CD4-positive, alpha-beta T cell treated with Interleukin-1 beta for 1 hour (primary cell): Measurements from ENCODE around the gene RPAIN.

Source experiments
- DNase-seq, 2 donors: peaks; one replicate each; pipeline ENCODE4 v3.0.0-alpha.2; 2020 to 2022

RPAIN gene, protein sequence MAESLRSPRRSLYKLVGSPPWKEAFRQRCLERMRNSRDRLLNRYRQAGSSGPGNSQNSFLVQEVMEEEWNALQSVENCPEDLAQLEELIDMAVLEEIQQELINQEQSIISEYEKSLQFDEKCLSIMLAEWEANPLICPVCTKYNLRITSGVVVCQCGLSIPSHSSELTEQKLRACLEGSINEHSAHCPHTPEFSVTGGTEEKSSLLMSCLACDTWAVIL

DNA sequence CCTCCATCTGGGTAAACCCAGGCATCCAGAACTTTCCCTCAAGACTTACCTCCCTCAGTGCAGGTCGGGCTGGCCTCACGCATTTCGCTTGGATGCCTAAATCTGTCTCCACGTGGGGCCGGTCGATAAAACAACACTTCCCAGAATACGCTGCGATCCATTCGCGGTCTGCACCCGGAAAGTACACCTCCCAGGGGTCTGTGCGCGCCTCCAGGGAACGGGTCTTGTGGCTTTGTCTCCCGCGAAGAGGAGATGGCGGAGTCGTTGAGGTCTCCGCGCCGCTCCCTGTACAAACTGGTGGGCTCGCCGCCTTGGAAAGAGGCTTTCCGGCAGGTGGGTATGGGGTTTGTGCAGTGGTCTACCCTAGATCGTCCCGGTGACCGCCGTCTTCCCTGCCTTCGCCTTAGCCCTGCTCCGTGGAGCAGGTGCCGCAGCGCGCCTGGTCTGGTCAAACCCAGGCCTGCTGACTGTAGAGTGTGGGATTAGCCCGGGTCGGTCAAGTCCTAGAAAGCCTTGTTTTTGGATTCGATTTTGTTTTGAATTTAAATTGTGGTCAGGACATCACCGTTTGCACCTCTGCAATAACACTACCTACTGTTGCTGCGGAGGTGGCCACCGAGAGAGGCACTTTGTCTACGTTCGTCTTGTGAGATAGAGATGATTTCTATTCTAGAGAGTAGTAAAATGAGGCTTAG is at the start of gene RPAIN:
RPAIN (plus strand) TSS at position 224 of the 695 bp plus-strand sequence; CDS start at position 253, 29 bp downstream.
- peak; percentile 85 to 86 for DNase-seq

DNA sequence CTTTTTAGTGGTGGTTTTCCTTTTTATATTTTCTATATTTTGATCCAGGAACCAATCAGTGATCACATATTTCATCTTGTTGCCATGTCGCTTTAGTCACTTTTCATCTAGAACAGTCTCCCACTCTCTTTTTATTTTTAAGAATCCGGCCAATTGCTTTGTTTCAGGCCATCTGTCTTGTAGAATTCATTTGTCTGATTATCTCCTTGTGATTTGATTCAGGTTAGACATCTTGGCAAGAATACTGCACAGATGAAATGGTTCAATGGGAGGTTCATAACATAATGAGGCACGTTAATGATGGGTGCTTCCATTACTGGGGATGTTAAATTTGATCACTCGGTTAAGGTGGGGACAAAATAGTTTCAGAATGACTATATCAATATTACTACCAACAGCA is 49.6 kb upstream of the RPAIN start:
- no peak for DNase-seq

DNA sequence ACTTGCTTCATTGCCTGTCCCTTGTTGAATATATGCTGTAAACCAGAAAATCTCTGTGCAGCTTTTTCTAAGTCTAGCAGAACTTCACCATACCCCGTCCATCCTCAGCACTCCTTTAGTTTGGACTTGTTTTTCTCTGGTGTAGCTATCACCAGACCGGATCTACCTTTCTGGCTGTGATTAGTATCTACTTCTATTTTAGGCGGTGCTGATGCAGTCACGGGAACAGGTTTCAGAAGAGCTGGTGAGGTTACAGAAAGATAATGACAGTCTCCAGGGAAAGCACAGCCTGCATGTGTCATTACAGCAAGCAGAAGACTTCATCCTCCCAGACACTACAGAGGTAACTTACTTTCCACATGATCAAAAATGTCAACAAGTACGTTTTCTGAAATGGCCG is 46.9 kb upstream of the RPAIN start:
- DNase-seq, result no peak

DNA sequence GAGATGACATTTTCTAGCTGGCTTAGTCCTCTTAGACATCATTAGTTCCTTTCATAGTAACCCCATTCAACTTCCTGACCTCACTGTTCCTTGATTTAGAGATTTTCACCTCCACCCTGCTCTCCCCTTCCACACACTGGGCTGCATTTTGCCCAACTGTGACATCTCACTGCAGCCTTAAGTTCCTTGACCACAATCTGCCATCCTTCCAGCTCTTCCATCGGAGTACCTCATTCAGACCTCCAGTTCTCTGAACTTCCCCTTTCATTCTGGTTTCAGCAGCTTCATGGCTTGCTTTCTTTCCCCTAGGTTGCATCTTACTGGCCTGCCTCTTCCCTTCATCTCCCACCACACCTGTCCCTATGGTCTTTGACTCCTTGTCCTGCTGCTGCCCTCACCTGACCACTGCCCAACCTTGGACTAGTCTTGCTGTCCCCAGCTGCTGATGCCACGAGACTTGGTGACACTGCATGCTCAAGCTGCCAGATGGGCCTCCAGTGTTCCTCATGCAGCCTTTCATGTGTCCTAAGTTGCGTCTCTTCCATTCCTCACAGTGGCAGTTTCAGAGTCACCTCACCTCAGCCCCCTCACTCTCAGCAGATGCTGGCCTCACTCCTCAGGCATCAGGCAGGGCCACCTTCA is 41.3 kb upstream of the RPAIN start:
- no peak for DNase-seq

DNA sequence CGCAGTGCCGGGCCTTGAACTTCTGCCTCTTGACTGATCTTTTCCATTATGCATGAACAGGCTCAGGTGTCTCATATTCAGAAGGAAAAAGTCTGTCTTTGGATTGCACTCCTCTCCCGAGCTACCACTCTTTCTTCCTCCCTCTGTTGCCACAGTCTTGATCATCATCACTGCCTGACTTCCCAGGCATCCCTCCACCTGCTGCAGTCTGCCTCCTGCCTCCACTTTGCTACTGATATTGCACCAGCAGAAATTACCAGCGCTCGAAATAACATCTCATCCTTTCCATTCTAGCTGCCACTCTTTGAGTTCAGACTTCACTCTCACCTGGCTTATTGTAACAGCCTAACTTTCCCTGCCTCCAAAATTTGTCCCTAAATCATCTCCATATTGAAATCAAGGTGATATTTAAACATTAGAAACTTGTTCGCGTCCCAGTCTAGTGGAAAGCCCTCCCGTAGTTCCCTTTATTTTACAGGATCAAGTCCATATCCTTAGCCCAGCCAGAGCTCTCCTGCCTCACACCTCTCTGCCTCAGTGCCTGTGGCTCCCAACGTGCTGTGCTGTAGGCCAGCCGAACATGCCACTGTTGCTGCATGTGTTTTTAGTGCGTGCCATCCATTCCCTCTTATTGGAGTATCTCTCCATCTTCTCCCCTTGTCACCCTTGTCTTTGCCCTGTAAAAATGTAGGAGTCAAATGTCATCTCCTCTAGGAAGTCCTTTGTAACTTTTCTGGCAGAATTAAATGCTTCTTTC is 40.5 kb upstream of the RPAIN start:
- no peak for DNase-seq

DNA sequence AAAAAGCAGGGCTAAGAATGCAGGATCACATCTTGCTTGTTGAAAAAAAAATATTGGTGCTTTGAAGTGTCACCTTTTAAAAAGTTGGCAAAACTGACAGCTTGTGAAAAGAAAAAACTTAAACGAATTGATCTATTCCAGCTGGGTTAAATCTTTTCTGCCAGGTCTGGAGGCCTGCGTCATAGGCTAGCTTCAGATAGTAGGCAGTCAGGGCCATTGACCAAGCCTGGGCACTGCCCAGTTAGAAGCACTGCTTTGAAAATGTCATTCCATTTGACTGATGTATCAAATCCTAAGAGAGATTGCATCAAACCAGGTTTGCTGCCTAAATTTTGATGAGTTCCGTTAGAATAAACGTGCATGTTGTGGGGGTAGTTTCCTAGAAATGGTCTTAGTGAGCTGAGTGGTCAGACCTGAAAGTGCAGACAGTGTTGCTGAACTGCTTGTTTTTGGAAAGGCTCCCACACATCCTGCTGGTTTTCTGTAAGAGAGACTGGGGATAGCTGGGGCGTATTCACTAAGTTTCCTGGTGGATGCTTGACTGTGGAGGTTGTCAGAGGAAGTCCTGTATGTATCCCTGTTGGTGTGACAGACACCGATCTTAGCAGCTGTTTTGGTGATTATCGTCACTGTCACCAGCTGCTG is 39.4 kb upstream of the RPAIN start:
- no peak for DNase-seq

DNA sequence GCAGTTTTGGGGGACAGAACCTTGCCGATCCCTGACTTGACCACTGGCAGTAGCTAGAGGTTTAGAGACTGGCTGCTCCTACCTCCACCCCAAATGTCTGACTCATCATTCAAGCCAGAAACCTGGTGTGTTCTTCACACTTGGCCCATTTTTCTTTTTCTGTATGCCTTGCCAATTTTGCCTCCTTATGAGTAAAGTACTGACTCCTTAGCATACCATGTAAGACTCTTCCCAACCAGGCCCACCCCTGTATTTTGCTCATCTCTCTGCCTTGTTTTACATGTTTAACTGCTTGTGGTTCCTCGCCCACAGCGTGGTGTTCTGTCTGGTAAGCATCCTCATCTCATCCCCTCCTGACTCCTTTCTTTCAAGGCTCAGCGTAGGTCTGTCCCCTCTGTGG is 38.4 kb upstream of the RPAIN start:
- no peak for DNase-seq

DNA sequence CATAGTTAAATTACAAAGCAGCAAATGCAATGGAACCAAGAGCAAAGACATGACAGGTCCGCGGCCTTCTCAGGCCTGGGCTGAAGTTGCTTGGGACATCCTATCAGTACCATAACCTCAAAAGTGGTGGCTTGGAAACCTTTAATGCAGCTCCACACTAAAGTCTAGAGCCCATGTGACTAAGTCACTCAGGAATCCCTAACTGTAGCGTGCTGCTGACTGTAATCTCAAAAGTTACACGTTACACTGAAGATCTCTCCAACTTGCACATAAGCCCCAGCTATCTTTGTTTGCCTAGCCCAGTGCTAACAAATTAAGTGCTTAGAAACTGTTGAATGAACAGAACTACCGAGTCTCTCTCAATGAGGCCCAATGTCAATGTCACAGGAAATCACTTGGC is 28.3 kb upstream of the RPAIN start:
- no peak for DNase-seq

DNA sequence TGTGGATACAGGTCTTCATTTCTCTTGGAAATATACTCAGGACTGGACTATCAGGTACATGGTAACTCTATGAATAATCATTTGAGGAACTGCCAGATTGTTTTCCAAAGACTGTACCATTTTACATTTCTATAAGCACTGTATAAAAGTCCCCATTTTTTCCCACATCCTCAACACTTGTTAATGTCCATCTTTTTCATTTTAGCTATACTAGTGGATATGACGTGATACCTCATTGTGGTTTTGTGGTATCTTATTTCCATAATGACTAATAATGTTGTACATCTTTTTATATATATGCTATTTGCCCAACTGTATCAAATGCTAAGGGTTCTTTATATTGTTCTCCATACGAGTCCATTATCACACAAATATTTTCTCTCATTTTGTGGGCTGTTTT is 23.4 kb upstream of the RPAIN start:
- no peak for DNase-seq

DNA sequence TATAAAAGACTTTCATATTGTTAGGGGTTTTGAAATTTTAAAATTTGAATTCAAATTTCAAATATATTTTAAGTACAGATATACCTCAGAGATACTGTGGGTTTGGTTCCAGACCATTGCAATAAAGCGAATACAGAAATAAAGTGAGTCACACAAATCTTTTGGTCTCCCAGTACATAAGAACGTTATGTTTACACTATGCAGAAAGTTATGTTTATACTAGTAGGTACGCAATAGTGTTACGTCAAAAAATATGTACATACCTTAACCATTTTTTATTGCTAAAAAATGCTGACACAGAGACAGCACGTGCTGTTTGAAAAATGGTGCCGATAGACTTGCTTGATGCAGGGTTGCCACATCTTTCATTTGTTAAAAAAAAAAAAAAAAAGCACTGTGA is 20.2 kb upstream of the RPAIN start:
- DNase-seq, result no peak

DNA sequence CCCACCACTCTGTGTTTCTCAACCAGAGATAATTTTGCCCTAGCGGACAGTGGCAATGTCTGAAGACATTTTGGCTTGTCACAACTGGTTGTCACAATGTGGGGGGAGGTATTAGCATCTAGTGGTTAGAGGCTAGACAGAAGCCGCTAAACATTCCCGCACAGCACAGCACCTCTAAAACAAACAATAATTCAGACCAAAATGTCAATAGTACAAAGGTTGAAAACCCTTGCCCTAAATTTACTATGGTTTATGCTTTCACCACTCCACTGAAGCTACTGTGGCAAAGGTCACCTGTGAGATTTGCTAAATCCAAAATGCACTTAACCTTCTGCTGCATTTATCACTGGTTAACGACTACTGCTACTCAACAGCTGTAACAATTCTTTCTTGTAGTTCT is 14.6 kb upstream of the RPAIN start:
- no peak for DNase-seq

DNA sequence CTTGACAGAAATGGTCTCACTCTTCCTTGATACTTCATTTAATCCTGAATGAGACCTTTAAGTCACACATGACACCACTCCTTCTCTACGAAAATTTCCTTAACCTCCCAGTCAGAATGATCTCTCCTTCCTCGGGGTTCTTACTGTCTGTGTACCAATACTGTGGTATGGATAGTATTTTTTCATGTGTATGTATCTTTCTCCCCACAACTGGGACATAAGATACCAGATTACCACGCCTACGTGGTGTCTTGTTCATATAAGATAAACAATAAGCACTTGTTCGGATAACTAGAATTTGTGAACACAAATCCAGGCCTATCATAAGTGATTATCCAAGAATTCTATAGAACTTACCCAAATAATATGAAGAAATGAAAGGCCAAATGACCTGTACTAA is 11.8 kb upstream of the RPAIN start:
- DNase-seq, result no peak

DNA sequence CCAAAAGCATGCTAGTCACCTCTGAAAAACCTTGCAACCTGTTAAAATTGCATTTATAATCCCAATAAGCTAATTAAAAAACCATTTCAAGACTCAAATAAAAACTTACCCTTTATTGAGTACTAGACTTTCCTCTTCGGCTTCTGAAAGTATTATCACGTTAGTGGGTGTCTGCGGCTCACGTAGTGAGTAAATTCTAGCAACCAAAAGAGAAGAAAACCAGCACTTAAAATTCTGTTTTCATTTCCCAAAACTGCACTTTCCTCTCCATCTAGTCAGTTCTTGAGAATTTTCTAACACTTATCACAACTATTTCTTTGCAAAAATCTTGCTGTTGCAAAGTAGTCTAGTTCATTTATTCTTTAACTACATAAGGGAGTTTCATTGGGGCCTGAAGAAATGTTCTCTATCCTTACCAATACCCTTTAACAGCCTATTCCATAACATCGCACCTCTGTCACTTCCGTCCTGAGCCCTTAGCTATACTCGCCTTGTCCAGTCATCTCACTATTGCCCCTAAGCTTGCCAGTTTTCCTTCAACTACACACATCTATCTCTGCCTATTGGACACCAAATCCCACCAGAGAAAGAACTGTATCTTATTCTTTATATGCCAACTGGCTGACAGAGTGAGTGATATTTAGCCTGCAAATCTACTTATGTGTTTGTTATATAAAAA is 9.2 kb upstream of the RPAIN start:
- DNase-seq, result no peak

DNA sequence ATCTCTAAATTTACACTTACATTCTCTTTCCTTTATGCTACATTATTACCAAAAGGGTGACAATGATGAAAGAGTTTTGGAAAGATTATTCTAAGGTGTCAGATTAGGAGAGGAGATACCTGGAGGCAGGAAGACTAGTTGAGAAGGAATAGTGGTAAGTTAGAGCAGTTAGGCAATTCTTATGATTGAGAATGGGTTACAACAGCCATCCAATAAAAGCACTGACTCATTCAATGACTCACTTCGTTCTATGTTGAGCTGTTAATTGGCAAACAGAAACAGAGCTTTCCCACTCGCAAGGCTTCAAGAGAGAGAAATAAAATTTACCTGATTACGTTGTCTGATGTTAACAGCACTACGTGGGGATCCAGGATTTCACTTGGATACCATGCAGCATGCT is 6.3 kb upstream of the RPAIN start:
- no peak for DNase-seq

DNA sequence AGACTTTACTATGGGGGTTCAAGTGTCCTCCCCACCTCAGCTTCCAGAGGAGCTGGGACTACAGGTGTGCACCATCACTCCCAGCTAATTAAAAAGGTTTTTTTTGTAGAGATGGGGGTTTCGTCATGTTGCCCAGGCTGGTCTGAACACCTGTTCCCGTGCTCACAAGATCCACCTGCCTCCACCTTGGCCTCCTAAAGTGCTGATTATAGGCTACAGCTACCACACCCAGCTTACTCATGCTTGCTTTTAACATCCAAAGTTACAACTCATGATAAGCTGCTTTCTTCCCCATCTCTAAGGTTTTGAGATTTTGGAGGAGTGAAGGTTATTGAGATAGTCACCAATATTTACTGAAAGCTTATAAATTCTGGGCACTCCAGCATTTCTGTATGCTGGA is 3.1 kb upstream of the RPAIN start:
- no peak for DNase-seq

DNA sequence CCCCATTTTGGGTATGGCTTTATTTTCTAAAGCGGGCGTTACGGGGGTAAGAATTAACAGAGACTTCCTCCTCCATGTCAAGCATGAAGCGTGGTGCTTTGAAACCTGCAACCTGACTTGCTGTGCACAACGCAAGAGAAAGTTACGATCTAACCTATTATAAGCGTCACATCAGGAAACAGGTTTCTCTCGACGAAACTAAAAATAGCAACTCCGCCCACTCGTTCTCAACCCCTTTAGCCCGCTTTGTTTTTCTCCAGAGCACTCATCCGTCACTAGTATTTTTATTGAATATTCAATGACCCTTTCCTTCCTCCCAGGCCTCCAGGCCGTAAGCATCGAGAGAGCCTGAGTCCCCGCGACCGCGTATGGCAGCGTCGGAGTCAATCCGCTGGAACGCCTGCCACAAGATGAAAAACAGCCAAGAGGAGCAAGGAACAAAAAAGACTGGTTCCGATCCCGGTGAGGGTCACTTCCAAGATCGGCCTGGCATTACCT is 1.1 kb upstream of the RPAIN start:
- DNase-seq, result peak; percentile 82 to 83

DNA sequence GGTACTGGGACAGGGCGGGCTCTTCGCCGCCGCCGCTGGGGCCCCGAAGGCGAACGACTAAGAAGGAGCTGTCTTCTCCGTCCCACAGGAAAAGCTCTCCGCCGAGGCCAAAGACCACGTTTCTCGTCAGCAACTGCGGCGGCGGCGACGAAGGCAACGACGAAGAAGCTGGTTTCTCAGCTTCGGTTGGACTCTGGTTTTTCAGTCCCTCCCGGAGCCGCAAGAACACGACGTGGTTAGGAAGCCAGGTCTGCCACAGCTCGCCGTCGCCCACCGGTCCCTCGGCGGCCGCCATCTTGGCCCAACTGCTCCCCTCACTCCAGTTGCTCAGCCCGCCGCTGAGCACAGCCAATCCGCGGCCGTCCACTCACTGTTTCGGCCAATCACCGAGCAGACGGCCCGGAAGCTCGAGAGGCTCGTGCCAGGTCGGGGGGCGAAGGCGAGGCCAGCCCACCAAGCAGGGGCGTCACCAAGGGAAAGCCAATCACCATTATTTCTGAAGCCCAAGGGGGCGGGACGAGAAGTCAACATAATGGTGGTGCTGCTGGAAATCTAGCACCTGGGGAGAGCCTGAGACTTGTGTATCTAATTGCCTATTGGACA is 525 bp upstream of the RPAIN start, which contains the start of gene NUP88:
NUP88 (minus strand) TSS at position 307 of the 603 bp plus-strand sequence; CDS start at position 295, 12 bp downstream.
- peak; percentile 95 to 97 for DNase-seq

DNA sequence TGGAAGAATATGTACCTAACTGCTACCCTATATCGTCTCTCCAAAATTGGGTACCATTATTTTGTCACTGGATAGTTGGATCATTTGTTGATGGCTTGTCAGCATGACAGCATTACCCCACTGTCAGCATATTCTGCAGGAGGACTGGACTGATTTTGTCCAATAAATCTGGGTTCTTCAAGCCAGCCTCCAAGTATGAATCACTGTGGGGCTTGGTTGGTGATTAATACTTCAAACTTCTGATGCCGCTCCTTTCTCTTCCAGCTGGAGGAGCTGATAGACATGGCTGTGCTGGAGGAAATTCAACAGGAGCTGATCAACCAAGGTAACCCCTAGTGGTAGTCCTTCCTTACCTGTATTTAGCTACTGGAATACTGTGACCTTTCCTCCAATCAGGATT is 2.5 kb downstream of the RPAIN start:
- no peak for DNase-seq

DNA sequence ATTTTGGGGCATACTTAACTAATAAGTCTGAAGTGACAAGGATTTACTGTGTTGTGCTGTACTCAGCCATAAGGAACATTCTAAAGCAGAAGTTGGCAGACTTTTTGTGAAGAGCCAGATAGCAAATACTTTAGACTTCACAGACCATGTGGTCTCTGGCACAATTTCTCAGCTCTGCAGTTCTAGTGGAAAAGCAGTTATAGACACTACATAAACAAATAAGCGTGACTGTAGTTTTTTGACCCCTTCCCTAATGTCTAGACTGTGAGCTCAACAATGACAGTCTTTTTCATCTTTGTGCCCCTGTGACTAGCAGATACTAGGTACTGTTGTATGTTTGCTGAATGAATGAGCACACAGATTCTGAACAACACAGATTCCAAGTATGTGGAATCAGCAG is 4.9 kb downstream of the RPAIN start:
- DNase-seq, result no peak

DNA sequence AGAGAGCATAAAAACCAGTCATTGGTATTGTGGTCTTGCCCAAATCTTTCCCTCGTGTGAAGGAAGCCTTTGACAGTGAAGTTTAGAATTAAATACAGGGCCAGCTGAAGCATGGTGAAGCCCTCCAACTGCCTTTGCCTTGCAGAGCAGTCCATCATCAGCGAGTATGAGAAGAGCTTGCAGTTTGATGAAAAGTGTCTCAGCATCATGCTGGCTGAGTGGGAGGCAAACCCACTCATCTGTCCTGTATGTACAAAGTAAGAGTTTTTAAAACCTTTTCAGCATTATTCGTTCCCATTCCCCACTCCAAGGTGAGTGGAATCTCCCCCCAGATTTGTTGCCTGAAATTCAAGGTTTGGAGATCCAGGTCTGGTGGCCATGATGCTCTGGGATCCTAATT is 5.8 kb downstream of the RPAIN start:
- no peak for DNase-seq

DNA sequence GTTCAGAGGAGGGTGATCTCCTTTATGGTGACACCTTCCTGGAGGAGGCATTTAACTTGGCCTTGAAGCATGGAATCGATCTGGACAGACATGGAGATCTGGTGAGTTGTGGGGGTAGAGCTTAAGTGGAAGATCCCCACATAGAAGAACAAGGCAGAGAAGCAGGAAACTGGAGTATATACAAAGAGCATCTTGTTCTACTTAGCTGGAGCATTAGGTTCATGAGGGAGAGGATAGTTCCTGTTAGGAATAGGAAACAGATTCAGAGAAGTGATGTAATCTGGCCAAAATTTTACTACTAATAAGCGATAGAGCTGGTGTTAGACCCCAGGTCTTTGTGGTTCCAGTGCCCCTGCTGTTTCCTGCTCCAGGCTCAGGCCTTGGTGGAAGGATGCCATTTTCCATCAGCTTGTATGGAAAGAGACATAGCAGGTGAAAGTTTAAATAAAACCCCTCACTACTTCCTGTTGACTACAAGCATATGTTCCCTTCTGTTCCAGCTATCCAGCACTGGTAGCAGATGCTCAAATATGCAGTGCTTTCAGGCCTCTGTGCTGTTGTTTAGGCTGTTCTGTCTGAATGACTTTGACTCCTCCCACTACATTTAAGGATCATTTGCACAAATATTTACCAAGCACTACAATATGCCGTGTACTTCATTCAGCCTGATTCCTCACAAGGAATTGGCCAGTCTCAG is 9.4 kb downstream of the RPAIN start:
- DNase-seq, result no peak
